Endometrial microvascular endothelial cells (primary cell): ENCODE results near the gene MYL11. TPM values are rescaled to one million over a fixed set of nuclear protein-coding genes. Genes with fewer than 3 reads are reported as not detected.
"Not testable (repeated sequence)": the region's sequence is repeated elsewhere in the genome, so short reads cannot be mapped to it uniquely, and the experiment has no call there.

Experiments used
- in situ Hi-C: cut with HindIII; loops from 2 replicates; pipeline ENCODE4 v1.10.0; 2017; ENCODE audit warnings: low sequenced_read_pairs, low pct_unique_long_range_greater_than_20kb; ENCODE audit errors: inconsistent ontology term
- total RNA-seq: library from RNA; depleted of rRNA; stranded (reverse); fragments of >200 nt; gene quantifications from one replicate; pipeline ENCODE4 v1.2.3, GENCODE V29; 2015; ENCODE audit errors: inconsistent ontology term

Gene MYL11, protein sequence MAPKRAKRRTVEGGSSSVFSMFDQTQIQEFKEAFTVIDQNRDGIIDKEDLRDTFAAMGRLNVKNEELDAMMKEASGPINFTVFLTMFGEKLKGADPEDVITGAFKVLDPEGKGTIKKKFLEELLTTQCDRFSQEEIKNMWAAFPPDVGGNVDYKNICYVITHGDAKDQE
- not detected for total RNA-seq

DNA sequence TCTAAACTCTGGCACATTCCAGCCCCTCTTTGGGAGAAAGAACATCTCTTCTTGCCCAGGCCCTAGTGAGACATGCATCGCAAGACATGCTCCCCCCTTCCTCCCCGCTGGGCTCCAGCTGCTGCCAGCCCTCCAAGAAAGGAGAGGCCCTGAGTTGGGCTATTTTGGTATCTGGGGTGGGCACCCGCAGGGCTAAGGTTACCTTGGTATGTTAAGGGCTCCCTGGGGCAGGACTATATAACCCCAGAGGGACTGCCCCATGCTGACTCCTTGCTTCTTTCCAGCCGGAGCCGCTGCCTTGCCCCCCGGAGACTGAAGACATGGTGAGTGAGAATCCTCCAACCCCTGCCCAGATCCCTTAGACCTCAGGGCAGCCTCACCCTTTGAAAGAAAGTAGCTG, at the start of gene MYL11:
Gene MYL11 (plus strand): TSS at position 265 of the 400 bp plus-strand sequence. CDS start 56 bp downstream, at position 321.
- in situ Hi-C loops = no loop called here

DNA sequence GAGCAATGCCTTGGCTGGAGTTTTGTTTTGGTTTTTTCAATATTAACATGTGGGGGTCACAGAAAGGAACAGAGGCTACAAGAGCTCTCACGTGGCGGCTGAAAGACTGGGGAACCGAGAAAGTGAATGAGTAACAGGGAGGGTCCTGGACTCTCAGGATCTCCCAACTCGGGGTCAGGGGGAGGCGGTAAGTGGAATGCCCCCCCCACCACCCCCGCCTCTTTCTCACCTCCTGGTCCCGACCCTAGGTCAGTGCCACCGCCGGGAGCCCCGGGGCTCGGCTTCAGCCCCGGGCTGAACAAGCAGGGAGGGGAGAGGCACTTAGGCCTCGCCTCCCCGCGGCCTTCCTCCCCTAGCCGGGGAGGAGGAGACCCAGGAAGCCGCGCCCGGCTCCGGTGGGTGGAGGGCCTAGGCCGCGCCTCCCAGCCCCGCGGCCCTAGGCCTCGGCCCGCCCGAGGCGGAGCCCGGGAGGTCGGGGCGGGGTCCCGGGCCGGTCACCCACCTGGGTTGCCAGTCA, 40.1 kb upstream of the MYL11 start:
- in situ Hi-C loops = not testable (repeated sequence)

DNA sequence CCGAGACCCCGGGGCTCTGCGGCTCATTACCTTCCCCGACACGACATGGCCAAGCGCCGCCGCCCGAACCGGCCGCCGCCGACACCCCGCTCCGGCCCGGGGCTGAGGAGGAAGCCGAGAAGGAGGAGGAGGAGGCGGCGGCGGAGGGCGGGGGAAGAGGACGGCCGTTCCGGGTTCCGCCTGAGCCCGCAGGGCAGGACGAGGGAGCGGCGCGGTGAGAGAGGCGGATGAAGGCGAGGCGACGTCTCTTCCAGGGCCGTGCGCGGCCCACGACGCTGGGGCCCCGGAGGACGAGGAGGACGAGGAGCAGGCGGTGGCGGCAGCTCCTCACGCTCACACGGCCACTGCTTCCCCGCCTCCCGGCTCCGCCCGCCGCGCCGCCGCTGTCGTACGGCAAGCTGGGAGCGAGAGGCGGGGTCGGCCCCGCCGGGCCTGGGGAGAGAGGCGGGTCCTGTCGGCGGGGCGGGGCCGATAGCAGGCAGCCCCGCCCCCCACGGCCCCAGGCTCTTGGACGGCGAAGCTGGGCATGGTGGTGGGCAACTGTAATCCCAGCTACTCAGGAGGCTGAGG, 39.5 kb upstream of the MYL11 start:
- in situ Hi-C loops = not testable (repeated sequence)

DNA sequence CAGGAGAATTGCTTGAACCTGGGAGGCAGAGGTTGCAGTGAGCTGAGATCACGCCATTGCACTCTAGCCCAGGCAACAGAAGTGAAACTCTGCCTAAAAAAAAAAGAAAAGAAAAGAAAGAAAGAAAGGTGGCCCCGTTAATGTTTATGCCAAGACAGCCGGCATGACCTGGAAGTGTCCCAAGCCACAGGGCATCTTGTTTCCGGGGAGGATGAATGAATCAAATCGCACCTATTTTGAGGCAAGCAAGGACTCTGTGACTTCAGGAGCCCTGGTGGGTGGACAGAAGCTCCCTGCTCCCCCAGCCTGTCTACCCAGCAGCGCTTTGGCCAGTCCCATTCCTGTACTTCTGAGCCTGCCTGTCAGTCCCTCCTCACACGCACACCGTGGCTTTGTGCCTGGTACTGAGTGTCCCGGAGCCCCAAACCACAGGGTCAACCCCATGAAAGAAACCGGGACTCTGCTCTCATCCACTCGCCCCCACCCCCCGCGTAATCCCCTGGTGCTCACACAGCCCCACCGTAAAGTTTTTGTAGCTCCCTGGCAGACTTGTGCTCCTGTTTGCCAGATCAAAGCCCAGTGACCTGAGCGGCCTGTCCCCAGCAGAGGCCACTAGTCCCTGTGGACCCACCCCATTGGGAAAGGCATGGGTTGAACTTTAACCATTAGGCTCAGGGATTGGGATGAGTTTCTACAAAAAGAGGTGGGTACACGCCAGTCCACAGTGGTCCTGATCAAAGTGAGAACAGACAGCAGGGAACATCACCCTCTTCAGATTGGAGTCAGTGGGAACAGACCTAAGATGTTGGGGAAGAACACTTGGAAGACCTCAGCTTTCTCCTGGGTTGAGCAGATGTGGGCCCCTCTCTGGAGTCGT, 38.8 kb upstream of the MYL11 start:
- in situ Hi-C loops = no loop called here

DNA sequence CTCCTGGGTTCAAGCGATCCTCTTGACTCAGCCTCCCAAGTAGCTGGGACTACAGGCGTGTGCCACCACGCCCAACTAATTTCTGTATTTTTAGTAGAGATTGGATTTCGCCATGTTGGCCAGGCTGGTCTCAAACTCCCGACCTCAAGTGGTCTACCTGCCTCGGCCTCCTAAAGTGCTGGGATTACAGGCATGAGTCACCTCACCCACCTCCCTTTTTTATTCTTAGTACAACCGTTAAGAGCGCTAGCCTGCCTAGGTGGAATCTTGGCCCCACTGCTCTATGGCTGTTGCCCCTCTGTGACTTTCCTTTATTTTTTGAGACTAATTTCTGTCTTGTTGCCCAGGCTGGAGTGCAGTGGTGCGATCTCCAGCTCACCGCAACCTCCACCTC, 36.6 kb upstream of the MYL11 start:
- in situ Hi-C loops = not testable (repeated sequence)

DNA sequence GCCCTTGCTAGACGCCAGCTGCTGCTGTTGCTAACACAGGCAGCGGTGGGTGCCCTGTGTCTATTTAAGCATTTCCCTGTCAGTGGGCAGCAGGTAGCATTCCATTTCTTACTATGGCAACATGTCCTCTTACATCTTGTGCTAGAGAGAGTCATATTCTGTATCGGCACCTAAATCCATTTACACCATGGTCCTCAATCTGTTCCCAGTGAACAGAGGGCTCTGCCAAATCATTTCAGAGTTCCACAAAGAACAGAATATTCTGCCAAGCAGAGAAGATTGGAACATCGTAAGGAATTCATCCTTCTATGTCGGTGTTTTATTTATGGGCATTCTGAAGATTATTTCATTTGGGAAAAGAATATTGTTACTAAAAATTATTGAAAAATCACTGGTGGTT, 35.9 kb upstream of the MYL11 start:
- in situ Hi-C loops = not testable (repeated sequence)

DNA sequence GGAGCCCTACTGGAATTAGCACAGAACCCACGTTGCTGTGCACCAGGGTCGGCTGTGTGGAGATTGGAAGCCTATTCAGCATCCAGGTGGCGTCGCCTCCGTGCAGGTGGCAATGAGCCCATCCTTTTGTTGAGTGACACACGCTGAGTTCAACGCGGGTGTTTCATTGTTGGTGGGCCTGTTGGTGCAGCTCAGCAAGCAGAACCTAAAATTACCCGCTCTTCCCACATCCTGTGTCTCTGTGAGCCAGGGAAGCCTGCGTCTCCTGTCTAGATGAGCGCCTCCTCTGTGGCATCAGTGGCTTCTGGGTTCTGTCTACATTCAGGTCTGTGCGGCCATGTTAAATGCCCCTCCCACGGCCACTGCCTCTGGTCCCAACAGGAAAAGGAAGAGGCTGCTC, 34.0 kb upstream of the MYL11 start:
- in situ Hi-C loops = no loop called here

DNA sequence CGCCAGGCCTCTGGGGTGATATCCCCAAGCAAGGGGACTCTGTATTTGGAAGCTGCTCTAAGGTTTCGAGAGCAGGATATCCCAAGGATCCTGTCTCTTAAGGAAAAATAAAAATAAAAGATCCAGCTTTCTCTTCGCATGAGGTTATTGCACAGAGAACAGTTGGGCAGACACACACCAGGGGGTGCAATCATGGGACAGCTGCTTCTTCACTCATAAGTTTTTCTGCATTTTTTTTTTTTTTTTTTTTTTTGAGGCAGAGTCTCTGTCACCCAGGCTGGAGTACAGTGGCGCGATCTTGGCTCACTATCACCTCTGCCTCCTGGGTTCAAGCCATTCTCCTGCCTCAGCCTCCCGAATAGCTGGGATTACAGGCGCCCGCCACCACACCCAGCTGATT, 32.6 kb upstream of the MYL11 start:
- in situ Hi-C loops = not testable (repeated sequence)

DNA sequence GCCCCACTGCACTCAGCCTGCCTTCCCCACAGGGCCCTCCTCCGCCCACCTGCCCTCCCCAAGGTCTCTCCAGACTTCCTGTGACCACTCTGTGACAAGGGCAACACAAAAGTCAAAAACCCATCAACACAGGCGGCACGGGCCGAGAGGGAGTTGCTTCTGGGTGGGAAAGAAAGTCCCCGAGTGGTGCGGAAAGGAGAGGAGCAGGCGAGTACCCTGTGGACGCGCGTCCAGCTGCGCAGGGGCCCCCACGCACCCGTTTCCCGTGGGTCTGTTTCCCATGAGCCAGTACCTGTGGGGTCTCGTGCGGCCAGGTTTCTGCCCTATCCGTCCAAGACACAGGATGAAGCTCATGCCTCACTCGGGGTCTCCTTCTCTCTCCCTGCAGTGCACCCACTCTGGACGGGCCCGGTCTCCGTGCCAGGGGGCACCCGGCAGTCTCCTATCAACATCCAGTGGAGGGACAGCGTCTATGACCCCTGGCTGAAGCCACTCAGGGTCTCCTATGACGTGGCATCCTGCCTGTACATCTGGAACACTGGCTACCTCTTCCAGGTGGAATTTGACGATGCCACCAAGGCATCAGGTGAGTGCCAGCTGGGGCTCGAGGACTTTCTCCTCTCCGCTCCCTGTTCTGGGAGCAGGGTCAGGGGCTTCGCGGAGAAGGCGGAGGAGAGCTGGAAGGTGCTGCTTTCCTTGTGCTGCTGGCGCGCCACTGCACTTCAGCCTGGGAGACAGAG, 31.7 kb upstream of the MYL11 start:
- in situ Hi-C loops = no loop called here

DNA sequence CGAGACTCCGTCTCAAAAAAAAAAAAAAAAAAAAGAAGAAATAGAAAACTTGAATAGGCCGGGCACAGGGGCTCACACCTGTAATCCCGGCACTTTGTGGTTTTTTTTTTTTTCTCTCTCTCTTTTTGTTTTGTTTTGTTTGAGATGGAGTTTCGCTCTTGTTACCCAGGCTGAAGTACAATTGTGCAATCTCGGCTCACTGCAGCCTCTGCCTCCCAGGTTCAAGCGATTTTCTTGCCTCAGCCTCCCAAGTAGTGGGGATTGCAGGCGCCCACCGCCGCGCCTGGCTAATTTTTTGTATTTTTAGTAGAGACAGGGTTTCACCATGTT, 31.1 kb upstream of the MYL11 start:
- in situ Hi-C loops = not testable (repeated sequence)

DNA sequence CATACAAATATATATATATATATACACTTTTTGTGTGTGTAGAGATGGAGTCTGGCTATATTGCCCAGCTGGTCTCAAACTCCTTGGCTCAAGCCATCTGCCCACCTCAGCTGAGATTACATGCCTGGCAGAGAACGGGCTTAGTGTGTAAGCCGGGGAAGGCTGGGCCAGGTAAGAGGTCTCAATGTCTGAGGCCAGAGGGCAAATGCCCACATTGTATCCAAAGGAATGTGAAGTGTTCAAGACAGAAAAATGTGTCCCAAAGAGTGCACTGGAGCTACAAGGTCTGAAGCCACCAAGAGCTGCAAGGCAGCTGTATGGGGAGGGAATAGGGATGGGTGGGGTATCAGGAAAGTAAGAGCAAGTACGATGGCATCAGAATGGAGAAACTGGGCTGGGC, 28.3 kb upstream of the MYL11 start:
- in situ Hi-C loops = no loop called here

DNA sequence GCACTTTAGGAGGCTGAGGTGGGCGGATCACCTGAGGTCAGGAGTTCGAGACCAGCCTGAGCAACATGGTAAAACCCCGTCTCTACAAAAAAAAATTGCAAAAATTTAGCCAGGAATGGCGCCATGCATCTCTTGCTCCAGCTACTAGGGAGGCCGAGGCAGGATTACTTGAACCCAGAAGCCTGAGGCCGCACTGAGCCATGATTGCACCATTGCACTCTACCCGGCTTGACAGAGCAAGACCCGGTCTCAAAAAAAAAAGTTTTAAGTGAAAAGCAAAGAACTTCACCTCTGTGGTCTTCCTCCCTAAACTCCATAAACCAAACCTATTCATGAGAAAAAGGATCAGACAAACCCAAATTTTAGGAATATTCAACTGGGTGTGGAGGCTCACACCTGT, 26.5 kb upstream of the MYL11 start:
- in situ Hi-C loops = no loop called here

DNA sequence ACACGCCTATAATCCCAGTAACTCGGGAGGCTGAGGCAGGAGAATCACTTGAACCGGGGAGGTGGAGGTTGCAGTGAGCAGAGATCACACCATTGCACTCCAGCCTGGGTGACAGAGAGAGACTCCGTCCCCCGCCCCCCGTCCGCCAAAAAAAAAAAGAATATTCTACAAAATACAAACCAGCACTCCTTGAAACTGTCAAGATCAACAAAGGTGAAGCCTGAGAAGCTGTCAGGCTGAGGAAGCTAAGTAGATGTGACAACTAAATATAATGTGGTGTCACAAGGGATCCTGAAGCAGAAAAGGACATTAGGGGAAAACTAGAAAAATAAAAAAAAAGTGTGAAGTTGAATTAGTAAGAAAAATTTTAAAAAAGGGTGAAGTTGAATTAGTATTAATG, 25.7 kb upstream of the MYL11 start:
- in situ Hi-C loops = no loop called here

DNA sequence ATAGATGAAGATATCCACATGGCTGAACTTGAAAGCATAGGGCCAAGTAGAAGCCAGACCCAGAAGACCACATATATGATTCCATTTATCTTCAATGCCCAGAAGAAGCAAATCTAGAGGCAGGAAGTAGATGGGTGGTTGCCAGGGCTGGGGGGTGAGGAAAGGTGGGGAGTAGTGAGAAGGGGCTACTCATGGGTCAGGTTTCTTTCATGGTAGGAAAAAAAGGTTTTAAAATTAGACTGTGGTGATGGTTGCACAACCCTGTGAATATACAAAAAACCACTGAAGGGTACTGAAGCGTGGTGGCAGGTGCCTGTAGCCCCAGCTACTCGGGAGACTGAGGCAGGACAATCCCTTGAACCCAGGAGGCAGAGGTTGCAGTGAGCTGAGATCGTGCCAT, 24.9 kb upstream of the MYL11 start:
- in situ Hi-C loops = no loop called here

DNA sequence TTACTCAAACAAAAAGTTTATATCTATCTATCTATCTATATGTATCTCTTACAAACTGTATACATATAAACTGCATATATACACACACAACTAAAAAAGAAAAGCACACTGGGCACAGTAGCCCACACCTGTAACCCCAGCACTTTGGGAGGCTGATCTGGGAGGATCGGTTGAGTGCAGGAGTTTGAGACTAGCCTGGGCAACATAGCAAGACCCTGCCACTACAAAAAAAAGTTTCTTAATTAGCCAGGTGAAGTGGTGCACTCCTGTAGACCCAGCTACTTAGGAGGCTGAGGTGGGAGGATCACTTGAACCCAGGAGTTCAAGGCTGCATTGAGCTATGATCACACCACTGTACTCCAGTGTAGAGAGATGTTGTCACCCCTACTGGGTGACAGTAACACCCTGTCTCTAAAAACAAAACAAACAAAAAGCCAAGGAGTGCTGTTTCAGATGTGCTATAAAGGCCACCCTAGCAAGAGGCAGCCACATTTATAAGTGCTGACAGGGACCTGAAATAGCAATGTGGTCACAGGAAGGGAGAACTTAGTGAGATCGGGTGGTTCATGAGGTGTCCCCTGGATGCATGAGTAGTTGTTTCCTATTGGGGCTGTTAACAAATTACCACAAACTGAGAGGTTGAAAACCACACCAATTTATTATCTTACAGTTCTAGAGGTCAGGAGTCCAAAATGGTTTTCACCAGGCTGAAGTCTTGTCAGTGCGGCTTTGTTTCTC, 24.3 kb upstream of the MYL11 start:
- in situ Hi-C loops = no loop called here

DNA sequence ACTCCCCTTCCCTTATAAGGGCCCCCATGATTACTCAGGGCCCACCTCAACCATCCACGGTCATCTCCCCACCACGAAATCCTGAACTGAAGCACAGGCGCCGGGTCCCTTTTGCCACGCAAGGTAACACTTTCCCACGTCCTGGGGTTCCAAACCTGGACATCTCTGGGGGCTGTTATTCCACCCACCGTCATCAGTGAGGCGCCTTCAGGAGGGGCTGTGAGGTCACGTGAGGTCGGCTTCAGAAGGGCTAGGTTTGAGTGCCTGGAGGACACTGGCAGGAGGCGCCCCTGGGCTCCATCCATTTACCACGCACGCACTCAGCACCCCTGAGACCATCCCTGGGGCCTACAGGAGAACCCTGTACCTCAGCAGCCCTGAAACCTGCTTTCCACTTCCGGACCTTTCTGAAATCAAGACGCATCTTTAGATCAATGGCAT, 23.6 kb upstream of the MYL11 start:
- in situ Hi-C loops = no loop called here

DNA sequence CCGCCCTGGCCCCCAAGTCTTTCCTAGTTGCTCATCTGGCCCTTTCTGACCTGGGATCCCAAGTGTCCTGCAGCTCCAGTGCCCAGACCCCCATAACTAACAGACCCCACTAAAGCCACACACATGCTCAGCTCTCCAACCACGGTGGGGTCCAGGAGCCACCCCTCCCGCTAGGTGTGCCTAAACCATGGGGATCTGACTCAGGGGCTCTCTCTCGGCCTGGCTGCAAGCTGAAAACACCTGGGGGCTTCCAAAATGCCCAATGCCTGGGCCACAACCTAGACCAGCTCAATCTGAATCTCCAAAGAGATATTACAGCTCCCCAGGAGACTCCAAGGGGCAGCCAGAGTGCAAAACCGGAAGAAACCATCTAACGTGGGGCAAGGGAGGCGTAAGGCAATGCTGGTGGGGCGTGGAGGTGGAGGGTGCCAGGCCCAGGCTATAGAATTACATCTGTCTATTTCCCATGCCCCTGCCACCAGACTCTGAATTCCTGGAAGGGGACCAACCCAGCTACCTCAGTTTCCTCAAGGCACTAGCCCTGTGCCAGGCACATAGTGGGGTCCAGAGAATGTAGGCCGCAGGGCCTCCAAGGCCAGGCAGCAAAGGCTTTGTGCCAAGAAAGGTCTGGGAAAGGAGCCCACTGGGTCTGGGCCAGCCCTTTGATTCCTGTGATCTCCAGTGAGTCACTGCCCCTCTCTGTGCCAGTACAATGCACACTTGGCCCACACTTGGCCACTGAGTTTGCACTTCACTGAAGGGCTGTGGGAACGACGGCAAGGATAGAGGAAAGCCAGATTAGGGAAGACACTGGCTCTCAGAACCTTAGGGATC, 22.8 kb upstream of the MYL11 start:
- in situ Hi-C loops = no loop called here
